Stimulated activated CD8-positive, alpha-beta memory T cell treated with anti-CD3 and anti-CD28 coated beads, Interleukin-2, amount 100 ng/mL, for 1 hour (primary cell): ENCODE measurements around the gene AOPEP.

Experiments used
- DNase-seq, 2 donors: peaks; one replicate each; pipeline ENCODE4 v3.0.0-alpha.2; 2020; ENCODE audit warnings: low read depth in 2 of 2

Gene AOPEP

DNA sequence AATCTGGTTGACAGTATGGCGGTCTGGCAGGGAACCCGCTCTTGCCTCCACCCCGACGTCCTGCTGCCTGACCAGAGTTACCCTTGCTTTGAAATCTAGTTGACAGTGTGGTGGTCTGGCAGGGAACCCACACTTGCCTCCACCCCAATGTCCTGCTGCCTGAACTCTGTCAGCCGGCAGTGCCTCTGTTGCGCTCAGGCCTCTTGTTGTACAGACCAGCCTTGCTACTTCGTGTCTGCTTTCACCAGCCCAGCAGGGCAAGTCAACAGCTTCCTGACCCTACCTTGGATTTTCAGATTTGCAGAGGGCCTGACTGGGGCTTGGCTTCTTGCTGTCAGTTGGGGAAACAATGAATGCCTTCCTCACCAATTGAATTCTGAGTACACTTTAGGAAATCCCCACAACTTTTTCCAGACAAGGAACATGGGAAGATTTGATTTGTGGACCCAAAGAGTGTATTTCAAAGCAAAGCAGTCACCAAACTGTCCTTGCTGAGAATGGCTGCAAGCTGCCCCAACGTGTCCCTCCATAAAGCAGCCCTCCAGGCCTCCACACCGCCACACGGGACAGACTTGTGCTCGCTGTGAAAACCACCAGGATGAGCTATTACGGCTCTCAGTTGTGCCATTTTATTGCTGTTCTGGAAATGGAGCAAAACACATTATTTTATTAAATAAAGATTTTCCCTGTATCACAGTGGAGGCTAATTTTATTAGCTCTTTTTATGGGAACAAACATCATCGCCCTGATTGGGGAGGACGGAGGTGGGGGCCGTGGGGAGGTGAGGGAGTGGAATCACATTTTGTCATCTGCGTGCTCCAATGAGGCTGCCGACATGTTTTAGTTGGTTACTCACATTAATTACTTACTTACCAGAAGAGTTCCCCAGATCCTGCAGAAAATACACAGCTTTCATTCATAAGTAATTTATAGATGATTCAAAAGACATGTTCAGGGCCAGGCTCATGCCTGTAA, 189.3 kb downstream of the AOPEP start:
- DNase-seq, result no peak

DNA sequence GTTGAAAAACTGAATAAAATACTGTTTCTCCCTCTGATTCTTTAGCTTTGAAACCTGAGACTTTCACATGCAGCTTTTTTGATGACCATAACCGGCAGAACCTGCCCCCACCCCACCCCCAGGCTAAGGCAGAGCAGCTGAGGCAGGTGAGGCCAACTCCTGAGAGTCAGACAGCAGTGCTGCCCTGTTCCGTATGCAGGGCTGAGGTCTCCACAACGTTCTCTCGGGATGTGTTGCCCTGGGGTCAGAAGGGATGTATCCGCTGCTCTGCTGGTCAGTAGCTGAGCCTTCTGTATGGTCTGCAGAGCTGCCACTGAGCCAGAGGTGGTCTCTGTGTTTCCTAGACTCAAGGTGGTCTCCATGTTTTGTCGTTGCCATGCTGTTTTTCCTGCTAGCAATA, 190.5 kb downstream of the AOPEP start:
- DNase-seq, result no peak

DNA sequence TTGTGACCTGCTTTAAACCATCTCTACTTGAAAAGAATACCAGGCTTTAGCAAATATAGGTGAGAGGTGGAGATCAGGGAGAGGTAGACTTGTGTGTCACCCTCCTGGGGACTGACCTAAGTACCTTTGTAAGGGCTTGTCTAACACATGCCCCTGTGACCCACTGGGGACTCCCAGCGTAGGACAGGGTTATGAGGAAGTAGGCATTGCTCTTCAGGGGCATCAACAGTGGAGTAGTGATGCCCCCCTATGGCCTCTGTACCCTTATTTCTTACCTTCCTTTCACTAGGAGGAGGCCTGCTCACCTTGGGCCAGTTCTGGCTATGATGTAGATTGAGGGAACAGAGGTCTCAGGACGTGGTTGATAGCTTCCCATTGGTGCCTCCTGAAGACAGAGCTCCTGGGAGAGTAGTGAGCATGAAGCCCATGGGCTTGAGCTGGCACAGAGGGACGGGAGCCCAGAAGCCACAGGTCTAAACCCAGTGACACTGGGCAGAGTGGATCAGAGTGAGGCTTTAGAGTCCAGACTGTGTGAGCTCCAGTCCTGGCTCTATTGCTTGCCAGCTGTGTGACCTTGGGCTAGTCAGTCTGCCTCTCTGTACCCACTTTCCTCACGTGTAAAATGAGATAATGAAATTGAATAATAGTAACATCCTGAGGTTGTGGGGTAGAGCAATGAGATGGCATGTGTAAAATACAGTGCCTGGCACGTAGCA, 191.7 kb downstream of the AOPEP start:
- DNase-seq, result no peak

DNA sequence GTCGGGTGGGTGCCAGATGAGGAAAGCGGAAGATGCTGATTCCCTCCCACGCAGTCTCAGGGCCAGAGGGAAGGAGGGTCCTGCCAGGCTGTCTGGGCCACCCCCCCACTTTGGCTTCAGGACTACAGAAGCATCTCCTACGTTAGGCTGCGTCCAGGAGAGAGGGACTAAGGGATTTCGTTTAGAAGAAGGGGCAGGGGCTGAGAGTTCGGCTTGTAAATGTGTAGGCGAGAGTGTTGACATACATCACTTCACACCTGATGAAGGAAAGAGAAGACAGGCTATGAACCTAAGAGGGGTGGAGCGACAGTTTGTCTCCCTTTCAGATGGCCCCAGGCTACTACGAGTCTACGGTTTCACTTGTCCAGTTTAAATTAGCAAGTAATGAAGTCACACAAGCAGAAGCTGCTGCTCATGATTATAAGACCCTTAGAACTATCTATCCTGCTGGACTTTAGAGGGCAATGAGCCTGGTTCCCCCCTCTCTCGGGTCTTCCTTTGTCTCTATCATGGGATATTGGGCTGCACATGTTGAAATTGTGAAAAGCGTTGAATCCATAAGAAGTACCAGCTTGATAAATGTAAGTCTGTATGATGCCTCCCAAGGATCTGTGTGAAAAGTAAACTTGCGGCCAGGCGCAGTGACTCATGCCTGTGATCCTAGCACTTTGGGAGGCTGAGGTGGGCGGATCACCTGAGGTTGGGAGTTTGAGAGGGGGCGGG, 193.0 kb downstream of the AOPEP start:
- DNase-seq, result no peak

DNA sequence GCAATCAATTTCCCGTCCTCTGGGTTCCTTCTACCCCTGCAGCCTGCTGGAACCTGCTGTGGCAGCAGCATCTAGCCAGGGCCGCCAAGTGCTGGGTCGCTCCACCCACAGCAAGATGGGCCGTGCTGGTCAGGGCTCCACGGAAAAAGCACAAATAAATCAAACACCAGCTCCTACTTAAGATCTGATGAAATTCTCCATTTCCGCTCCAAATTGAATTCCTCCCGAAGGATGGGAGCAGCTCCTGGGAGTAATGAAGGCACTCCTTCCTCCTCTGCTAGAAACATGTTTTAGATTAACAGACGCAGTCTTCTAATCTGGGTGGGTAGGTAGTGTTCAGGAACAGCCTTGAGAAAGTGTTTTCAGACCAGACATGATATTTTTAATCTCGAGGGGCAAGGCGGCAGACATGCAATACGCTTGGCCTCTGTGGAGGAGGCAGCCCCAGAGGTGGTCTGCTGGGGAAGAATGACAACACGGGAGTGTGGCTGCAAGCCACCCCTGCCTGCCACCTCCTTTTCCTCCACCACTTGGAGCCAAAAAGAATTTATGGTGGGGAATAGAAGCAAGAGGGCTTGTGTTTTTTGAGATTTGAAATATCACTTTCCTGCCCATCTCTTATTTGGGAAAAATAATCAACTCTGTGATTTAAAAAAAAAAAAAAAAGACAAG, 194.1 kb downstream of the AOPEP start:
- no peak for DNase-seq

DNA sequence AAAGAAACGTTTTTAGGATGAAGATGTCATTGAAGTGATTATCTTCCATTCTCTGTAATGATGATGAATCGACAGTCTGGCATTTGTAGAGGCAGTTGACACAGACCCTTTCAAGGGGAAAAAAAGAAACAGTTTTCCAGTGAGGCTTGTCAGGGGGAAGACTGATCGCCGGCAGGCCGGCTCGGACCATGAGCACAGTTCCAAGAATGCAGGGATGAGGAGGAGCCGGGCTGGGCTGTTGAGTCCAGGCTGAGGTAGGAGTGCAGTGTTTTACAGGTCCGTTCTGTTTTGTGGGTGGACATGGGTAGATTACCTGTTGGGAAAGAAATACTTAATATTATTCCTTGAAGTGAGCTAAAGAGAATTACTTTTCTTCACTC, 194.6 kb downstream of the AOPEP start:
- no peak for DNase-seq

DNA sequence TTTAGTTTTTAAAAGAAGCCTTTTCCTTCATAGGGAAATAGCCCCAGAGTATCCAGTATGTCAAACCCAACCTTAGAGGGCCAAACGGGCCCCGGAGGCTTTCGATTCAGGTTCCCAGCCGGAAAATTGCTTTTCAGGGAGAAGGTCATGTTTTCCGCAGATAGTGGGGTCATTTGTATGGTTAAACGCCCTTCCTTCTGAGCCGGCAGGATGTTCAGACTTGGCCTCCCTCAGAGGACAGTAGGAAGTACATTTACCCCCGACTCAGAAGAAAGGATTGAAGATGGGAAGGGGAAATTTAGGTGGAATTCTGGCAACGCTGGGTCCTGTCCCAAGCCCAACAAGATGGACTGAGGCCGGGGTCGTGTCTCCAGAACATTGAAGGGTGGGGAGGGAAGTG, 195.2 kb downstream of the AOPEP start:
- no peak for DNase-seq

DNA sequence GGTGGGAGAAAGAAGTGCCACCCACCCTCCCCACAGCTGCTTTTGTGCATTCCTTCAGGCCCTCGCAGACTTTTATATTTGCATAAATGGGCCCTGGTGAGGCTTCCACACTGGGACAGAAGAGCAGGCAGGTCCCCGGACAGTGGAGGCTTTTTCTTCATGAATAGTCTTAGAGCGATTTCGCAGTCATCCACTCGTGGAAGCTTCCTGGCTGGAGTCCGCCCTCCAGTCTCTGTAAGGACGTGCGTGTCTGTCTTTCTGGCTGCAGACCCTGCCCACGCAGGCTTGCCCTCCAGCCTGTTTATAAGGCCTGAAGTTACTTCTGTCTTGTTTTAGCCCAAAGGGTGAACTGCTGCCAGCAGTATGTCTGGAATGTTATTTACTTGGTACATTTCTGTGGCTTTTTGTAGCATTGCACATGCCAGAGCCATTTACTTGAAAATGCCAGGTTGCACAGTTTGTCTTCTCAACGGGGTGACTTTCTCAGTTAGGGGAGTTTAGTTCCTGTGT, 195.7 kb downstream of the AOPEP start:
- no peak for DNase-seq

DNA sequence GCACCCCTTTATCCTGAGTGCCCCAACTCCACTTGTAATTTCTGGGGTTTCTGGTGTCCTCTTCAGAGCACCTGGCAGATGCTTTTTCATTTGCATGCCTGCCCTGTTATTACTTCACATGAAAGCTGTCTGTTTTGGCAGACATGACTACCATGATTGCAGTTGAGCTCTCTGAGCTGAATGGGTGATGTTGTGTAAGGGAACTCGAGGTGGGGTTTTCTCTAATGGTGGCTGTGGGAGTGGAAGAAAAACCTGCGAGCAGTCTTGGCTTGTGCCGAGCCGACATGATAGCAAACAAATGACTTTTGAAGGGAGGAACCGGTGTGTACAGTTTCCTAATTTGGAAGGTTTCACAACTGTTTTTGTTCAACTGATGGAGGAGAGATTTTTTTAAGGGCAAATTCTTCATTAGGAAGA, 196.2 kb downstream of the AOPEP start:
- no peak for DNase-seq

DNA sequence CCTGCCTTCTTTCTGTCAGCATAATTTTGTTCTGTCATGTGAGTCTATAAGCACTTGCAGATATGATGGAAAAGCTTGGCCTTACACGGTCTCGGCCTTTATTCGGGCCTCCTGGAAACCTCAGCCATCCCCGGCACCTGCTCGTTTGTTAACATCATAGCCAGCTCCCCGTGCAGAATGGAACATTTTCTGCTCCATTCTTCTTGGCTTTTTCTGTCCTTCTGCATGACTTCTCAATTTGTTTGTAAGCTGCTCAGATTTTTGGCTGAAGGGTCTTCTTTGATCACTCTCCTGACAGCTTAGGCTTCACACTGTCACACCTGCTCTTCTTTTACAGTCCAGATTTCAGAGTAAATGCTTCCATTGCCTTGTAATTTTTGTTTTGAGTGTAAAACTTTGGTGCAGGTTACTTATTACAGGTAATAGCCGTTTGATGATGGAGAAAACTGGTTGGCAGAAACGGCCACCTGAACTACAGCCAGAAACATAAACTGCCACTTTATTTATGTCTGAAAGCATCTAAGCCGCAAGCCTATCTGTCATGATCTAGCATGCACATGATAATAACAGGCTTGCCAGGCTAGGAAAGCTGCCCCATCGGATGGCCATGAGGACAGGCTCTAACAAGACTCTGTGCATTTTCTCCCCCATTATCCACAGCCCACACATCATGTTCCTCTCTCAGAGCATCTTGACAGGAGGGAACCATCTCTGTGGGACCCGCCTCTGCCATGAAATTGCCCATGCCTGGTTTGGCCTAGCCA, 197.0 kb downstream of the AOPEP start:
- no peak for DNase-seq

DNA sequence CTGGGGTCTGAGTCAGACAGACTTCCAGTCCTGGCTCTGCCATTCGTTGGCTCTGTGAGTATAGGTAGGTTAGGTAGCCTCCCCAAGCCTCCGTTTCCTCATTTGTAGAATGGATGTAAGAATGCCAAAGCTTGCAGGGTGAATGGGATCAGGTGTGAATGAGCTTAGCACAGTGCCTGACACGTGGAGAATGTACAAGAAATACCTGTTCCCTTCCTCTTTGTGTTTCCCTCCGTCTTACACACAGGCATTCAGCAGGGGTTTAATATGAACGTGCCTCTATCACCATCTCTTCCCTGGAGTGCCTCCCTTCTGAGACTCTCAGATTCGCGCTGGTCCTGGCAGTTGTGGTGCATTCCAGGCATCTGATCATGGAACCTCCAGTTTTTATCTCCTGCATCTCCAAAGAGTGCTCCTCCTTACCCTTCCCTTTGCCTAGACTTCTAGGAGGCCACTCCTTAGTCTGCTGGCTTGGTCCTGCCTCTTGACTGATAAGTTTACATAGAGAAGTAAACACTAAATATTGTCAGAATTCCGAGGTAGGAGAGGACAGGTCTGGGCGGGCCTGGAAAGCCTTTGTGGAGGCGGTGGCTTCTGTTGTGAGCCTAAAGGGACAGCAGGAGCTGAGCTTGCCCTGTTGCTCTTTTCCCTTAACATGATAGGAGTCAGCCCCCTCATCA, 199.4 kb downstream of the AOPEP start:
- no peak for DNase-seq

DNA sequence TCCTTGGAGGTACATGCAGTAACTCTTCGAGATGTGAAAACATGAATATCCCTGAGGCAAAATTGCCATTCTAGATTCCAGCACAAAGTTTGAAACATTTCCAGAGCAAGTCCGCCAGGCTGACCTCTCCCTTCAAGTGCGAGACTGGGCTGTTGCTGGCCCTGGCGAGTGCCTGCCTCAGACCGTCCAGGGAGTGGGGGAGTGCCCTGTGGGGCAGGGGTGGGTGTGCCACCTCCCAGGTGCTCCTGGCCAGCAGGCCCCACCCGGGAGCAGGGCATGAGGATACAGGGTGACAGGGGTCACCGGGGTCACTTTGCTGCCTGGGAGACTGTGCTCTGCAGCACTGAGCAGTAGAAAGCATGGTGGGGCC, 199.9 kb downstream of the AOPEP start:
- no peak for DNase-seq

DNA sequence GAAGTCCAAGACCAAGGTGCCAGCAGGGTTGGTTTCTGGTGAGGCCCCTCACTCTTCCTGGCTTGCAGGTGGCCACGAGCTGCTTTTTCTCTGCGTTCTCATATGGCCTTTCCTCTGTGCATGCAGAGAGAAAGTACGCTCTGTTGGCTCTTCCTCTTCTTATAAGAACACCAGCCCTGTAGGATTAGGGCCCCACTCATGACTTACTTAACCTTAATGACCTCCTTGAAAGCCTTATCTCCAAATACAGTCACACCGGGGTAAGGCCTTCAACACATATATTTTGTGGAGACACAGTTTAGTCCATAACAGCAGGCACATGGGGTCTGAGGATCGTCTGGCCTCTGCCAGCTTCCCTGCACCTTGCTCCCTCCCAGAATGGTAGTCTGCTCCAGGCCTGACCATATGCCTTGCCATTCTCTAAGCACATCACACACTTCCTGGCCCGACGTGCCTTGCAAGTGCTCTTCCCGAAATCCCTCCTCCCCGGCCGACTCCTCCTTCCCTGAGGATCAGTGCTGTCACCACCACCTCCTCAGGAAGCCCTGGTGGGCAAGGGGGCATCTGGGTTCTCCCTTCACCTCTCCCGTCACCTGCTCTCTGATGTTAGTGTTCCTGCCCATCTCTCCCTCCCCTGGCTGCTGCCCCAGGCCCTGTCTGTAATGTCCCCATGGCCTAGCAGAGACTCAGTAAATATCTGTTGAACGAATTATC, 200.7 kb downstream of the AOPEP start:
- DNase-seq, result no peak

DNA sequence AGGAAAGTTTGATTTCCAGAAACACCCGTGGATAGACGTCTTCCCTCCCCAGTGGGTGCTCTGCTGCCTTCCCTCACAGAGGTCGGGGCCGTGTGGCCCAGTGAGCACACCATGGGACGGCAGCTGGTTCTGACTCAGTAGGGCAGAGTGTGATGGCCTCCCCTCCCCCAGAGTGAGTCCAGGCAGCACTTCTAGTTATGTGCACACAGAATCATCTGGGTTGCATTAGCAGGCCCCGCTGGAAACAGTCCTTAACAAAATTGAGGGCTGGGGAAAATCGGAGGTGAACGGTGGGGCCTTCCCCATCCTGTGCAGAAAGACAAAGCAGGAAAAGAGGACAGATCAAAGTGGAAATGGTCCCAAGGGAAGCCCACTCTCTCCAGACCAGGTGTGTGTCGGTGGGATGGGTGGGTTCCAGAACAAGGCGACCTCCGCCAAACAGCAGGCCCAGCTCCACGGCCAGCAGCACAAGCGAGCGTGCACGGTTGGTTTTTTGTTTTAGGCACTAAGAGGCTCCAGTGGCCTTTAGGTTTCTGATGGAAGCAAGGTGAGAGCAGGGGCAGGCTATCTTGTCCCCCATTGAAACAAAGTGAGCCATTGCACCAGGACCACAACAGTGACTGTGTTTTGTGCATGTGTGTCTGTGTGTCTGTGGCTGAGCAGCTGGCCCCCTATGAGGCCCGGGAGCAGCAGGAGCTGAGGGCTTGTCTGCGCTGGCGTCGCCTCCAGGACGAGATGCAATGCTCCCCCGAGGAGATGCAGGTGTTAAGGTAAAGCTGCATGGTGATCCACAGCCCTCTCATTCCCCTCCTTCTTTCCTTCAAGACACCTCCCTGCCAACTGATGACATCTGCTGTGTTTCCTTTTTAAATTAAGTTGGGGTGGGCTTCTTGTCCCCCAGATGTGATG, 201.5 kb downstream of the AOPEP start:
- DNase-seq, result no peak

DNA sequence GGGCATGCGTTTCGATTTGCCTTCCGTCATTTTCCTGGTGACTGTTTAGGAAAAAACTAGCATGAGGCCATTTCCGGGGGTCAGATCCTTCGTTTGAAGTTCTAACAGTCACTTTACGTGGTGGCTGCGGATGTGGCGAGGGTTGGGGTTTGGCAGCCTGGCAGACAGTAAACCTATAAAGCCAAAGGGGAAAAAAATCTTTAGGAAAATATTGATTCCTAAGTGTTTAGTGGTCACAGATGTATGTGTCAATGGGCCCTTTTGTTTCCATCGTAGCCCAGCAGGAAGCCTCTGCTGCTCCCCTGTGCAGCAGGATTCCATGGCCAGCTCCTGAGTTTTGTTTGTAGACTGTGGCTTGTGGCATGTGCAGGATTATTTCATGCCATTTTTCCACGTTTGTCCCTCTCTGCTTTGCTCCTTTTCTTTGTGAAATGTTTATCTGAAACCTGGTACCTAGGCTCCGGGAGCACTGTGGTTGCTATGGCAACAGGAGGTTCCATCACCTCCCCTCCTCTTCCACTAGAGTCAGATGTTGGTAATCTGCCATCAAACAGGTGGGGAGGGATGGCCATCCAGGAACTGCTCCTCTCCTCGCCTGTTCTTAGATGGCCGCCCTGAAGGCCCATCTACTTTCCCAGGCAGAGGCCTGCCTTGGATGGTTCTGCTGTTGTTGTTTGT, 202.3 kb downstream of the AOPEP start:
- no peak for DNase-seq

DNA sequence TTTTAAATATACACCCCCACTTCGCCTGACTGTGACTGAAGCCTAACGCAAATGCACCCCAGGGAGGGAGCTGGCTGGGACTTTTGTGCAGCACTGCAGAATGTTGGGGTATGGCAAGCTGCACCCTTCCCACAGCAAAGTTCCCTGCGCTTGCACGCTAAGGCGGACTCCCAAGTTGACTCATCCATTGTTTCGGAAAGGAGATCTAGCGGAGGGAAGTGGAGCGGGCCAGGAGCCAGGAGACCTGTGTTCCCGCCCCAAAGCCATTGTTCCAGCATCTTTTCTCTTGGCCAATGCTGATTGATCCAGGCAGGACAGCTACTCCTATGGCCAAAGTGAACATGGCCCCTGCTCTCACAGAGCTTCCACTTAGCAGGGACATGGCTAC, 202.9 kb downstream of the AOPEP start:
- no peak for DNase-seq

DNA sequence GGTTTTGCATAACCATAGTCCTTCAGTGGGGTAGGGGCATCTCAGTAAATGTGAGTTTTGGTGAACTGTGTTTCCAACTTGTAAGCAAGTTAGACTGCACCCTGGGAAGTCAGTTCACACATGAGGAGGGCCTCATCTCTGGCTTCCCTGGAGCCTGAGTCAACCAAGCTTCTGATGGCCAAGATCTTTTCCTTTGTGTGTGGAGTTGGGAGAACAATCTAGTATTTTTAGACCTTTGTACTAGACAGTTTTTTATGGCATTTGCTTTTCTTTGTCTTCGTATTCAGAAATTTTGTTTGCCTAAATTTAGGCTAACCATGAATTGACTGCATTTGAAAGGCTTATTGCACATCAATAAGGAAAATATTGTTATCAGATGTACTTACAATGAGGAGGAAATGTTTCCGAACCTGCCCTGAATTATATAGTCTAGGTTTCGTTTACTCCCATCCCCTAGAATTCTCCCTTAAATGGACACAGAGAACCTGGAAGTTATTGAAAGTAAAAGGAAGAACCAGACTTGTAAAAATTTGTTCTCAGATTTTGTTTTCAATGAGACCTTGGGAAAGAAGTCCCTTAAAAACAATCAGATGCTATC, 204.6 kb downstream of the AOPEP start:
- no peak for DNase-seq

DNA sequence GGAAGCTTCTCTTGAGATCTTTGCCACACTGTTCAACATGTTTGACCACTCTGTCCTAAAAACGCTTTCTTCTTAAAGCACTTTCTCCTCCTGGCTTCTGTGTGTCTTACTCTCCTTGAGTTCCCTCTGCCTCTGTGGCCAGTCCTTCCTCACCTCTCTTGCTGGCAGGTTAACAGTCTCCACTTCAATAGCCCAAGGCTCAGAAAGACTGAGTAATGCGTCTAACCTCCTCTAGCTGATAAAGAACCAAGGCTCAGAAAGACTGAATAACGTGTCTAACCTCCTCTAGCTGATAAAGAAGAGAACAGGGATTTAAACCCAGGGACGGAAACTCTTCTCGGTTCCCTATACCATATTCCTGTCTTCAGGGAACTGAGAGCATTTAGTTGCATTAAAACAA, 205.2 kb downstream of the AOPEP start:
- no peak for DNase-seq
